Kidney epithelial cell (primary cell): Measurements from ENCODE around the gene HES1. TPM values are rescaled to one million over a fixed set of nuclear protein-coding genes. Genes with fewer than 3 reads are reported as not detected.
A peak's percentile ranks its signal among the peaks of the same experiment; 100 is the strongest.

Source experiments
- DNase-seq: peaks from one replicate; pipeline ENCODE4 v3.0.0-alpha.2; 2010; ENCODE audit warnings: low read depth
- H3K27me3 ChIP-seq: 2 replicates; pipeline ENCODE4 v1.6.0; 2011; ENCODE audit warnings: low read length; ENCODE audit not compliant: control insufficient read depth, insufficient read depth
- H3K36me3 ChIP-seq: 2 replicates; pipeline ENCODE4 v1.5.1; 2011; ENCODE audit warnings: low read length; ENCODE audit not compliant: control insufficient read depth, insufficient read depth
- H3K4me3 ChIP-seq: 2 replicates; pipeline ENCODE4 v1.5.1; 2011; ENCODE audit warnings: low read depth, mild to moderate bottlenecking, control low read depth, low read length
- total RNA-seq: library from RNA; depleted of rRNA; stranded (reverse); fragments of >200 nt; gene quantifications from 2 replicates; pipeline ENCODE4 v1.2.3, GENCODE V29; 2015
- TF ChIP-seq, protein P1 (sequence below): IDR thresholded peaks from 2 replicates; pipeline ENCODE4 v1.5.1; 2011; ENCODE audit warnings: mild to moderate bottlenecking, moderate library complexity, low read length, control low read depth, inconsistent platforms; ENCODE audit not compliant: insufficient read depth, poor library complexity, severe bottlenecking

HES1 gene
- total RNA-seq, 1 donor from 2014 or later = 50.7 TPM

GRCh38 chr3:194178669-194179068 lies 42.7 kb downstream of the HES1 start:
- TF ChIP-seq, protein P1, sequence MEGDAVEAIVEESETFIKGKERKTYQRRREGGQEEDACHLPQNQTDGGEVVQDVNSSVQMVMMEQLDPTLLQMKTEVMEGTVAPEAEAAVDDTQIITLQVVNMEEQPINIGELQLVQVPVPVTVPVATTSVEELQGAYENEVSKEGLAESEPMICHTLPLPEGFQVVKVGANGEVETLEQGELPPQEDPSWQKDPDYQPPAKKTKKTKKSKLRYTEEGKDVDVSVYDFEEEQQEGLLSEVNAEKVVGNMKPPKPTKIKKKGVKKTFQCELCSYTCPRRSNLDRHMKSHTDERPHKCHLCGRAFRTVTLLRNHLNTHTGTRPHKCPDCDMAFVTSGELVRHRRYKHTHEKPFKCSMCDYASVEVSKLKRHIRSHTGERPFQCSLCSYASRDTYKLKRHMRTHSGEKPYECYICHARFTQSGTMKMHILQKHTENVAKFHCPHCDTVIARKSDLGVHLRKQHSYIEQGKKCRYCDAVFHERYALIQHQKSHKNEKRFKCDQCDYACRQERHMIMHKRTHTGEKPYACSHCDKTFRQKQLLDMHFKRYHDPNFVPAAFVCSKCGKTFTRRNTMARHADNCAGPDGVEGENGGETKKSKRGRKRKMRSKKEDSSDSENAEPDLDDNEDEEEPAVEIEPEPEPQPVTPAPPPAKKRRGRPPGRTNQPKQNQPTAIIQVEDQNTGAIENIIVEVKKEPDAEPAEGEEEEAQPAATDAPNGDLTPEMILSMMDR = no peak
- Histone ChIP-seq H3K4me3 (no peak overlapping the region), H3K36me3 (no peaks in the 10 kb centered on the region), H3K27me3 (peaks cover 16% of the 10 kb centered on the region)
- DNase-seq = no peak

DNA sequence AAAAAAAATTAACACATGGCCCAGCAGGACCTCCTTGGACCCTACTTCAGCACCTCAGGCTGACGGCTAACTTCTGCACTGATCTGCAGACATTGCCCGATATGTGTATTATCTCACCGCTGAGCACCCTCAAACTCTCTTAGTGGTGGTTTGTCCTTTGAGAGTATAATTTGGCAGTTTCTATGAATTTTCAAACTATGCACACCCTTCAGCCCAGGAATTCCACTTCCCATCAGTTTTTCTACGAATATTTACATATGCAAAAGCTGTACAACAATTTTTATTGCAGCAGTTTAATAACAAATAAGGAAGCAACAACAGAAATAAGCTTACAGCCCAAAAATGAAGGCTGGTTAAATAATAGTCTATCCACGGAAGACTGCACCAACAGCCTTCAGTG lies 44.6 kb downstream of the HES1 start:
- H3K36me3 ChIP-seq = no peaks in the 10 kb centered on the region
- H3K4me3 ChIP-seq = no peak overlapping the region
- no peak for DNase-seq
- H3K27me3 ChIP-seq = peaks cover 16% of the 10 kb centered on the region
- TF ChIP-seq, protein P1 = no peak

DNA sequence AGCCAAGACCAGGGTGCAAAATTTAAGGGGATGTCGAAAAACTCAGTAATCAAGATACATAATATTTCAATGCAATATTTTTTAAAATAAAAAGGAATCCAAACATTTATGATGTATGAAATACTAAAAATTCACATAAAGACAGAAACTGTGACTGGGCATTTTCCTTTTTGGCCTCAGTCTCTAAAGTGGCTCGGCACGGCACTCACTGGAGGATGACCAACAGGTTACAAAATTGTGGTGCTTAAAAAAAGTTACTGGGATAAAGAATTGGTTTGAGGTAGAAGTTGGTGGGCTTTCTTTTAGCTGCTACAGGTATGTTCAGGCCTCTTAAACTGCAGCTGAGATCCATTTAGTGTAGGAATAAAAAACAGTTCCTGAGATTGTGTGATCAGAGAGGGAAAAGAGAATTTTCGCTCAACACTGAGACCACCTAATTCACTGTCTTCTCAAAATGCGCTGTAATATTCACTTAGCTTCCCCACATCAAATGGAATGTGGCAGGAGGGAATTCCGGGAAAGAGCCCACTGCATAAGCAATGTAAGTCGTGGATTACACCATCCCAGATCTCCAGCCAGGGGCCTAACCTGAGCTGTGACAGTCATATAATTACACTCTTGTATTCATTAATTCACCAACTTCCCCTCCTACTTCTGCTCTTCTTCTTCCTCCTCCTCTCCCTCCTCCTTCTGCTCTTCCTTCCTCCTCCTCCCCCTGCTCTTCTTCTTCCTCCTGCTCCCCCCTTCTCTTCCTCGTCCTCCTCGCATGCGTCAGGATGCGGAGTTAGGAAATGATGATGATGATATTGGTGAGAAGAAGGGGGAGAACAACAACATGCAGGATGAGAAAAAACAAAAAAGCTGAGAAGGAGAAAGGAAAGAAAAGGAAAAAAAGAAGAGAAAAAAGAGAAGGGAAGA lies 45.9 kb downstream of the HES1 start:
- Histone ChIP-seq H3K27me3 (peaks cover 12% of the 10 kb centered on the region), H3K36me3 (no peaks in the 10 kb centered on the region), H3K4me3 (no peak overlapping the region)
- DNase-seq = no peak
- TF ChIP-seq, protein P1 = no peak

DNA sequence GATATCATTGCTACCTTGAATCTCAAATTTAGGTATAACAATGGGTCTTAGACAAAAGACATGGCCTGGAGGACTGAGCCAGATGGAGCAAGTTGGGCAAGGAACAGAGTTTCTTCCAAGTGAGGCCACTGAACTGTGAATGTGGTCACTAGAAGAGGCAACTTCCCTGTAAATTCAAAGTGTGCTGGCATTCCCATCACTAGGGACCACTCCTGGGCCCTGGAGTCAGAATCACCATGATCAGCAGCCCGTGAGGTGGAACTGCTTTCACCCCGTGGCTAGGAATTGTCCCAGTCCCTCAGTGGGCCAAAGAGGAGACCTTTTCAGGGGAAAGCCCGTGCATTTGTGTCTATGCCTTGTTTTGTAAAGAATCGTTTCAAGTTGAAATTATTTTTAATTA lies 47.3 kb downstream of the HES1 start:
- H3K27me3 ChIP-seq = peaks cover 7% of the 10 kb centered on the region
- no peaks in the 10 kb centered on the region for H3K36me3 ChIP-seq
- TF ChIP-seq, protein P1 = no peak
- DNase-seq = no peak
- H3K4me3 ChIP-seq = no peak overlapping the region

DNA sequence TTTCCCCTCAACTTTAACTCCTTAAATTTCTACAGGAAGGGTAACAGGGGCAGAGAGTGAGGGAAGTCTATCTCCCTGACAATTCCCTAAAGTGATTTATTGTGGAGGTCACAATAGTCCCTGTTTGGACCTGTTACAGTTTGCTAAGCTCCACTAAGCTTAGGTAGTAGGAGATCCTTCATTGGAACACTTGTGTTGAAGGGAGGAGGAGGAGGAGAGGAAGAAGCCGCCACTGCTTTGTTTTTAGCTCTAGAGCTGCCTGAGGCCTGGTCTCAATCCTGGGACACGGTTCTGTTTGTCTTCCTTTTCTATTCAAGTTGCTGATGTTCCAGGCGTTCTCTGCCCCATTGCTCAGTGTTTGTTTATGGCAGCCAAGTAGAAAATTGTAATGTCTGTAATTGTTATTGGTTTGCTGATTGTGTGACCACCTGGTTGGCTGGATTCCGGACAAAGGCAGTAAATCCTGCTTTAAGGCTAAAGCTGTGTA lies 48.4 kb downstream of the HES1 start:
- TF ChIP-seq, protein P1 = no peak
- no peaks in the 10 kb centered on the region for H3K36me3 ChIP-seq
- peaks cover 3% of the 10 kb centered on the region for H3K27me3 ChIP-seq
- peak; percentile 57 for DNase-seq
- H3K4me3 ChIP-seq = no peak overlapping the region
